H9 (cell line): ENCODE measurements around the gene GCLC. TPM values are rescaled to one million over a fixed set of nuclear protein-coding genes. Genes with fewer than 3 reads are reported as not detected.

Experiments
- DNase-seq: peaks from one replicate; pipeline ENCODE4 v3.0.0-alpha.2; 2017
- H2AFZ ChIP-seq: one replicate; pipeline ENCODE4 v1.6.1; 2013; ENCODE audit warnings: mild to moderate bottlenecking, low read length, control low read depth, moderate library complexity
- H2AK5ac ChIP-seq: 2 replicates; pipeline ENCODE4 v1.6.1; 2013; ENCODE audit warnings: low read length, control low read depth, mixed read lengths; ENCODE audit not compliant: insufficient read length
- H2BK120ac ChIP-seq: one replicate; pipeline ENCODE4 v1.6.1; 2013; ENCODE audit warnings: low read depth, mild to moderate bottlenecking, low read length, control low read depth, inconsistent platforms; ENCODE audit not compliant: poor library complexity, severe bottlenecking
- H2BK12ac ChIP-seq: 2 replicates; pipeline ENCODE4 v1.6.1; 2013; ENCODE audit warnings: low read length, control low read depth, mixed read lengths, low read depth; ENCODE audit not compliant: insufficient read length
- H2BK15ac ChIP-seq: 2 replicates; pipeline ENCODE4 v1.6.1; 2013; ENCODE audit warnings: low read depth, low read length, control low read depth
- H2BK20ac ChIP-seq: one replicate; pipeline ENCODE4 v1.6.1; 2013; ENCODE audit warnings: low read depth, mild to moderate bottlenecking, low read length, control low read depth, inconsistent platforms; ENCODE audit not compliant: poor library complexity, severe bottlenecking
- H2BK5ac ChIP-seq: 2 replicates; pipeline ENCODE4 v1.6.1; 2013; ENCODE audit warnings: low read length, control low read depth, mixed read lengths; ENCODE audit not compliant: insufficient read length
- H3K14ac ChIP-seq: 2 replicates; pipeline ENCODE4 v1.6.1; 2013; ENCODE audit warnings: low read length, control low read depth; ENCODE audit not compliant: insufficient read depth
- H3K18ac ChIP-seq: 2 replicates; pipeline ENCODE4 v1.6.1; 2013; ENCODE audit warnings: low read depth, mild to moderate bottlenecking, mixed read lengths, low read length, control low read depth; ENCODE audit not compliant: insufficient read length
- H3K23ac ChIP-seq: 2 replicates; pipeline ENCODE4 v1.6.1; 2013; ENCODE audit warnings: low read length, control low read depth, mixed read lengths, low read depth; ENCODE audit not compliant: insufficient read length
- H3K23me2 ChIP-seq: 2 replicates; pipeline ENCODE4 v1.6.1; 2013; ENCODE audit warnings: low read depth, mild to moderate bottlenecking, mixed read lengths, low read length, control low read depth; ENCODE audit not compliant: insufficient read length, poor library complexity, severe bottlenecking
- H3K27ac ChIP-seq: 2 replicates; pipeline ENCODE4 v1.5.1; 2013; ENCODE audit warnings: low read length, control low read depth, mixed read lengths, low read depth; ENCODE audit not compliant: insufficient read length
- H3K27me3 ChIP-seq: 2 replicates; pipeline ENCODE4 v1.6.1; 2013; ENCODE audit warnings: low read length, control low read depth, inconsistent platforms; ENCODE audit not compliant: insufficient read depth
- H3K4ac ChIP-seq: 2 replicates; pipeline ENCODE4 v1.6.1; 2013; ENCODE audit warnings: low read depth, mild to moderate bottlenecking, control low read depth, inconsistent platforms, low read length, moderate library complexity
- H3K4me1 ChIP-seq: 2 replicates; pipeline ENCODE4 v1.6.1; 2013; ENCODE audit warnings: low read length, control low read depth, inconsistent platforms; ENCODE audit not compliant: insufficient read depth
- H3K4me2 ChIP-seq: 2 replicates; pipeline ENCODE4 v1.6.1; 2013; ENCODE audit warnings: low read length, control low read depth, mixed read lengths; ENCODE audit not compliant: insufficient read length, insufficient read depth
- H3K56ac ChIP-seq: 2 replicates; pipeline ENCODE4 v1.6.1; 2013; ENCODE audit warnings: low read depth, mild to moderate bottlenecking, mixed read lengths, low read length, control low read depth; ENCODE audit not compliant: insufficient read length
- H3K79me1 ChIP-seq: 2 replicates; pipeline ENCODE4 v1.6.1; 2013; ENCODE audit warnings: low read depth, mild to moderate bottlenecking, moderate library complexity, low read length, control low read depth, inconsistent platforms; ENCODE audit not compliant: insufficient read depth, poor library complexity, severe bottlenecking
- H3K79me2 ChIP-seq: 2 replicates; pipeline ENCODE4 v1.6.1; 2013; ENCODE audit warnings: low read length, control low read depth, inconsistent platforms; ENCODE audit not compliant: insufficient read depth
- H3K9ac ChIP-seq: 2 replicates; pipeline ENCODE4 v1.6.1; 2013; ENCODE audit warnings: low read length, control low read depth, mixed read lengths; ENCODE audit not compliant: insufficient read length; ENCODE audit errors: extremely low read depth
- H3K9me3 ChIP-seq: one replicate; pipeline ENCODE4 v1.6.1; 2013; ENCODE audit warnings: low read depth, low read length, inconsistent platforms; ENCODE audit not compliant: control insufficient read depth
- H3T11ph ChIP-seq: one replicate; pipeline ENCODE4 v1.6.1; 2013; ENCODE audit warnings: mild to moderate bottlenecking, low read length, control low read depth, inconsistent platforms
- H4K20me1 ChIP-seq: one replicate; pipeline ENCODE4 v1.6.1; 2013; ENCODE audit not compliant: control insufficient read depth, insufficient read length, insufficient read depth
- H4K5ac ChIP-seq: 2 replicates; pipeline ENCODE4 v1.6.1; 2013; ENCODE audit warnings: low read depth, mild to moderate bottlenecking, mixed read lengths, low read length, control low read depth; ENCODE audit not compliant: insufficient read length
- H4K8ac ChIP-seq: replicated peaks from 2 replicates; pipeline ENCODE4 v1.6.1; 2013; ENCODE audit warnings: low read length, control low read depth, mixed read lengths, low read depth; ENCODE audit not compliant: insufficient read length
- H4K91ac ChIP-seq: 2 replicates; pipeline ENCODE4 v1.6.1; 2013; ENCODE audit warnings: low read depth, mild to moderate bottlenecking, moderate library complexity, mixed read lengths, low read length, control low read depth; ENCODE audit not compliant: insufficient read length
- H3K27ac Mint-ChIP-seq, 3 experiments: 2 replicates in 2 of 3; 3 replicates in 1 of 3; pipeline ENCODE4 v1.8.0; 2020 to 2021; ENCODE audit warnings: mixed read lengths in 3 of 3, mild to moderate bottlenecking in 1 of 3, moderate library complexity in 1 of 3
- H3K27me3 Mint-ChIP-seq: 2 replicates; pipeline ENCODE4 v1.8.0; 2021; ENCODE audit warnings: low read depth, mild to moderate bottlenecking, moderate library complexity, mixed read lengths
- H3K36me3 Mint-ChIP-seq, 3 experiments: 2 replicates in 2 of 3; 3 replicates in 1 of 3; pipeline ENCODE4 v1.8.0; 2020 to 2021; ENCODE audit warnings: low read depth in 3 of 3, mixed read lengths in 3 of 3; ENCODE audit not compliant: insufficient read depth in 1 of 3
- H3K4me1 Mint-ChIP-seq, 2 experiments: 2 replicates each; pipeline ENCODE4 v1.8.0; 2020; ENCODE audit warnings: mixed read lengths in 2 of 2
- H3K4me3 Mint-ChIP-seq, 2 experiments: 2 replicates in 1 of 2; 3 replicates in 1 of 2; pipeline ENCODE4 v1.8.0; 2020 to 2021; ENCODE audit warnings: mild to moderate bottlenecking in 2 of 2, mixed read lengths in 2 of 2, moderate library complexity in 1 of 2
- H3K9me3 Mint-ChIP-seq, 2 experiments: 2 replicates in 1 of 2; 3 replicates in 1 of 2; pipeline ENCODE4 v1.8.0; 2020; ENCODE audit warnings: mild to moderate bottlenecking in 2 of 2, mixed read lengths in 2 of 2, moderate library complexity in 1 of 2
- WGBS: extraction: QIAGEN DNeasy Blood & Tissue Kit; methylation state at CpG from one replicate; pipeline ENCODE4 v1.1.7; 2013; ENCODE audit warnings: missing lambda C conversion rate, low lambda C conversion rate, mixed read lengths; ENCODE audit not compliant: insufficient read length; ENCODE audit errors: extremely low coverage; 5-methylcytosine and 5-hydroxymethylcytosine counted together
- total RNA-seq: library from RNA; stranded (reverse); gene quantifications from 2 replicates; pipeline ENCODE4 v1.2.1, GENCODE V29; 2021
- TF ChIP-seq, protein P1 (sequence below): fragments of 200-600 bp; sonication (generic); conservative IDR thresholded peaks from 3 replicates; pipeline ENCODE4 v1.8.0; 2021; ENCODE audit warnings: antibody characterized with exemption, mild to moderate bottlenecking

GCLC gene
- total RNA-seq, 1 experiment from 2014 or later: 55.5 TPM

DNA sequence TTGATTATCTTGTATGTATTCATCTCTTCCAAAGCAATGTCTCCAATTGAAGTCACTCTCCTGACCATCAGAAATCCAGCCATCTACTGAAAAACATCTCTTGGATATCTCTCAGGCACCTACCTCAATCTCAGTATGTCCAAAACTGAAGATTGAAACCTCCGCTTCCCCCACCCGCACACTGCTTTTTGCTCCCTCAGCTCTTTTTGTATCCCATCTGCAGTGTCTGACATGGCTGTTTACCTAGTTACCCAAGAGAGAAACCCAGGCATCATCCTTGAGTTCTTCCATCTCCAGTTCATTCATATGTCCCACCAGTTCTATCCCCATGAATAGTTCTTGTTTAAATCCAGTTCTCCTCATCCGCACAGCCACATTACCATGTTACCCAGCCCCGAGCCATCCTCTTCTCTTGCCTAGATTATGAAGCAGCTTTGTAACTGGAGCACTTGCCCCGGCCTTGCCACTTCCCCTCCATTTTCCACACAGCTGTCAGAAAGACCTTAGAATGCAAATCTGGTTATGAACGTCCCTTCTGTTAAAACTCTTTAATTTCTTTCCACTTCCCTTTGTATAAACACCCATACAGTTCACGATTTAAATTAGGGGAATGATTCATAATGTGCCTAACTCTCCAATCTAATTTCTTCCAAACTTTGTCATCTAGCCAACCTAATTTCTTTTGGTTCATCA, 40.5 kb upstream of the GCLC start:
- no peak overlapping the region for H3K4me3 Mint-ChIP-seq
- no peak overlapping the region for H3K14ac ChIP-seq

More for the DNA sequence above, 40.5 kb upstream of the GCLC start:
- no peak overlapping the region for H3K18ac ChIP-seq
- no peak overlapping the region for H2BK20ac ChIP-seq
- no peaks in the 10 kb centered on the region for H3K27me3 ChIP-seq
- H3K27ac ChIP-seq: no peak overlapping the region
- no peak overlapping the region for H2BK5ac ChIP-seq
- H3K9me3 ChIP-seq: no peaks in the 10 kb centered on the region
- no peak overlapping the region for H2AFZ ChIP-seq
- H4K5ac ChIP-seq: no peak overlapping the region
- H3K4me1 Mint-ChIP-seq: peaks cover 23 to 24% of the 10 kb centered on the region in 2 experiments
- no peak overlapping the region for H2BK12ac ChIP-seq
- H3K79me1 ChIP-seq: no peaks in the 10 kb centered on the region
- no peak overlapping the region for H3K4ac ChIP-seq
- H3T11ph ChIP-seq: no peak overlapping the region
- H3K27ac Mint-ChIP-seq: no peak overlapping the region
- no peak overlapping the region for H2AK5ac ChIP-seq
- no peaks in the 10 kb centered on the region for H4K20me1 ChIP-seq
- no peak overlapping the region for H3K23ac ChIP-seq
- no CpG with 5 or more reads among the region's 7 CpGs for WGBS
- no peak overlapping the region for H2BK120ac ChIP-seq
- no peak overlapping the region for H4K8ac ChIP-seq
- H3K9me3 Mint-ChIP-seq: no peaks in the 10 kb centered on the region
- H4K91ac ChIP-seq: no peak overlapping the region
- peaks cover 8% of the 10 kb centered on the region; the same call in 1 of the 2 replicates for H3K4me1 ChIP-seq
- TF ChIP-seq, protein P1, sequence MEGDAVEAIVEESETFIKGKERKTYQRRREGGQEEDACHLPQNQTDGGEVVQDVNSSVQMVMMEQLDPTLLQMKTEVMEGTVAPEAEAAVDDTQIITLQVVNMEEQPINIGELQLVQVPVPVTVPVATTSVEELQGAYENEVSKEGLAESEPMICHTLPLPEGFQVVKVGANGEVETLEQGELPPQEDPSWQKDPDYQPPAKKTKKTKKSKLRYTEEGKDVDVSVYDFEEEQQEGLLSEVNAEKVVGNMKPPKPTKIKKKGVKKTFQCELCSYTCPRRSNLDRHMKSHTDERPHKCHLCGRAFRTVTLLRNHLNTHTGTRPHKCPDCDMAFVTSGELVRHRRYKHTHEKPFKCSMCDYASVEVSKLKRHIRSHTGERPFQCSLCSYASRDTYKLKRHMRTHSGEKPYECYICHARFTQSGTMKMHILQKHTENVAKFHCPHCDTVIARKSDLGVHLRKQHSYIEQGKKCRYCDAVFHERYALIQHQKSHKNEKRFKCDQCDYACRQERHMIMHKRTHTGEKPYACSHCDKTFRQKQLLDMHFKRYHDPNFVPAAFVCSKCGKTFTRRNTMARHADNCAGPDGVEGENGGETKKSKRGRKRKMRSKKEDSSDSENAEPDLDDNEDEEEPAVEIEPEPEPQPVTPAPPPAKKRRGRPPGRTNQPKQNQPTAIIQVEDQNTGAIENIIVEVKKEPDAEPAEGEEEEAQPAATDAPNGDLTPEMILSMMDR: no peak
- H3K9ac ChIP-seq: no peak overlapping the region
- no peaks in the 10 kb centered on the region; the same call in 1 of the 2 replicates for H3K27me3 Mint-ChIP-seq
- H3K56ac ChIP-seq: no peak overlapping the region
- no peaks in the 10 kb centered on the region for H3K23me2 ChIP-seq
- no peak for DNase-seq
- H3K4me2 ChIP-seq: no peak overlapping the region
- no peaks in the 10 kb centered on the region for H3K79me2 ChIP-seq
- H2BK15ac ChIP-seq: no peak overlapping the region
- no peaks in the 10 kb centered on the region for H3K36me3 Mint-ChIP-seq
